SK-N-SH (cell line): Measurements from ENCODE around the gene TAMALIN. TPM values are rescaled to one million over a fixed set of nuclear protein-coding genes. Genes with fewer than 3 reads are reported as not detected.

Experiments used
- CTCF ChIA-PET: fragments of 300-600, 350-600 bp; formaldehyde crosslinking; extraction: SDS; loops from one replicate; lab custom pipeline; 2021; lab: Yijun Ruan, JAX
- POLR2A ChIA-PET: fragments of 350-600 bp; sonication (Branson Sonifier 250); formaldehyde crosslinking; extraction: SDS; loops from one replicate; lab custom pipeline; 2020; ENCODE audit warnings: antibody characterized with exemption, inconsistent platforms; lab: Yijun Ruan, JAX
- DNase-seq: peaks from one replicate; pipeline ENCODE4 v3.0.0; 2012
- H2AFZ ChIP-seq: fragments of 200-600 bp; sonication (generic); 2 replicates; pipeline ENCODE4 v1.8.1; 2016; ENCODE audit warnings: antibody characterized with exemption, mild to moderate bottlenecking, low read depth
- H3F3A ChIP-seq: fragments of 200-600 bp; sonication (generic); replicated peaks from 2 replicates; pipeline ENCODE3; 2016; ENCODE audit warnings: antibody characterized with exemption, mild to moderate bottlenecking; ENCODE audit not compliant: insufficient read depth
- H3K27ac ChIP-seq, 2 experiments: fragments of 200-500 bp in 1 of 2; fragments of 200-600 bp in 1 of 2; sonication (Bioruptor generic) in 1 of 2; sonication (generic), shearing (Covaris generic) in 1 of 2; 2 replicates each; pipeline versions ENCODE4 v1.5.1 to v1.6.1; 2014 to 2016; ENCODE audit warnings: low read depth in 2 of 2, inconsistent platforms in 1 of 2, low read length in 1 of 2, mild to moderate bottlenecking in 1 of 2, mixed read lengths in 1 of 2
- H3K27me3 ChIP-seq: fragments of 200-600 bp; sonication (generic), shearing (Covaris generic); 2 replicates; pipeline ENCODE4 v1.6.1; 2016; ENCODE audit warnings: mixed run types; ENCODE audit not compliant: insufficient read depth
- H3K36me3 ChIP-seq, 2 experiments: fragments of 200-500 bp in 1 of 2; fragments of 200-600 bp in 1 of 2; sonication (Bioruptor generic) in 1 of 2; sonication (generic) in 1 of 2; replicated peaks in 1 of 2; 2 replicates each; pipeline versions ENCODE3 to v1.5.1; 2014 to 2016; ENCODE audit warnings: low read length in 1 of 2, mild to moderate bottlenecking in 1 of 2; ENCODE audit not compliant: insufficient read depth in 2 of 2, control insufficient read depth in 1 of 2
- H3K4me1 ChIP-seq, 2 experiments: fragments of 200-500 bp in 1 of 2; fragments of 200-600 bp in 1 of 2; sonication (Bioruptor generic) in 1 of 2; sonication (generic), shearing (Covaris generic) in 1 of 2; 2 replicates each; pipeline versions ENCODE4 v1.5.1 to v1.6.1; 2014 to 2016; ENCODE audit warnings: low read depth in 1 of 2, low read length in 1 of 2, mixed run types in 1 of 2; ENCODE audit not compliant: insufficient read depth in 2 of 2, control insufficient read depth in 1 of 2
- H3K4me2 ChIP-seq: fragments of 200-600 bp; sonication (generic), shearing (Covaris generic); 2 replicates; pipeline ENCODE4 v1.6.1; 2017; ENCODE audit warnings: mixed run types
- H3K4me3 ChIP-seq, 2 experiments: fragments of 200-500 bp in 1 of 2; fragments of 200-600 bp in 1 of 2; sonication (Bioruptor generic) in 1 of 2; sonication (generic), shearing (Covaris generic) in 1 of 2; 2 replicates each; pipeline versions ENCODE4 v1.5.1 to v1.8.1; 2014 to 2016; ENCODE audit warnings: low read depth in 2 of 2, inconsistent platforms in 1 of 2, low read length in 1 of 2, mild to moderate bottlenecking in 1 of 2, mixed read lengths in 1 of 2, moderate library complexity in 1 of 2
- H3K79me2 ChIP-seq: fragments of 200-600 bp; sonication (generic); 2 replicates; pipeline ENCODE4 v1.8.1; 2017; ENCODE audit warnings: mild to moderate bottlenecking; ENCODE audit not compliant: insufficient read depth
- H3K9ac ChIP-seq: fragments of 200-600 bp; sonication (generic); 2 replicates; pipeline ENCODE4 v1.6.1; 2017; ENCODE audit warnings: mixed run types
- H3K9me2 ChIP-seq: fragments of 200-600 bp; sonication (generic); 2 replicates; pipeline ENCODE4 v1.6.1; 2017; ENCODE audit warnings: mixed run types
- H3K9me3 ChIP-seq: fragments of 200-600 bp; sonication (generic); 2 replicates; pipeline ENCODE4 v1.6.1; 2017; ENCODE audit warnings: mixed run types, mild to moderate bottlenecking, moderate library complexity
- H4K20me1 ChIP-seq: fragments of 200-600 bp; sonication (generic); 2 replicates; pipeline ENCODE4 v1.6.1; 2017; ENCODE audit warnings: mild to moderate bottlenecking, mixed run types; ENCODE audit not compliant: insufficient read depth
- CHD2 ChIP-seq: fragments of 150-350 bp; IDR thresholded peaks from 2 replicates; pipeline ENCODE4 v1.6.1; 2018; ENCODE audit warnings: low read length; ENCODE audit not compliant: partially characterized antibody
- EP300 ChIP-seq, 2 experiments: IDR thresholded peaks; 2 replicates each; pipeline versions ENCODE4 v1.4.0 to v1.6.1; 2012; ENCODE audit warnings: borderline replicate concordance in 1 of 2, low read depth in 1 of 2, low read length in 1 of 2
- FOSL2 ChIP-seq: IDR thresholded peaks from 2 replicates; pipeline ENCODE4 v1.4.0; 2012; ENCODE audit warnings: low read depth, mild to moderate bottlenecking, moderate library complexity, borderline replicate concordance
- JUND ChIP-seq: IDR thresholded peaks from 2 replicates; pipeline ENCODE4 v1.4.0; 2012
- MEF2A ChIP-seq: IDR thresholded peaks from 2 replicates; pipeline ENCODE4 v1.4.0; 2012; ENCODE audit warnings: low read depth, borderline replicate concordance
- MXI1 ChIP-seq: IDR thresholded peaks from 2 replicates; pipeline ENCODE4 v1.6.1; 2012; ENCODE audit warnings: mild to moderate bottlenecking, low read depth, low read length, improper control_type of control experiment
- RAD21 ChIP-seq: IDR thresholded peaks from 2 replicates; pipeline ENCODE4 v1.6.1; 2012; ENCODE audit warnings: mild to moderate bottlenecking, low read length
- RCOR1 ChIP-seq: fragments of 150-350 bp; IDR thresholded peaks from 2 replicates; pipeline ENCODE4 v1.6.1; 2017; ENCODE audit warnings: antibody characterized with exemption, low read length
- WGBS: methylation state at CpG from one replicate; pipeline ENCODE4 v1.1.6; 2017; ENCODE audit warnings: low lambda C conversion rate; 5-methylcytosine and 5-hydroxymethylcytosine counted together
- polyA plus RNA-seq, 3 experiments: library from polyadenylated mRNA; depleted of rRNA; stranded (reverse); fragments of >200 nt; gene quantifications; 2 replicates each; pipeline ENCODE4 v1.2.3, GENCODE V29; 2012
- TF ChIP-seq, protein P1 (sequence below): IDR thresholded peaks from 2 replicates; pipeline ENCODE4 v1.4.0; 2012; ENCODE audit warnings: low read depth, borderline replicate concordance

TAMALIN gene
- polyA plus RNA-seq, 1 of the 3 experiments (the other 2 are of a cell fraction), result 2.4 TPM

DNA sequence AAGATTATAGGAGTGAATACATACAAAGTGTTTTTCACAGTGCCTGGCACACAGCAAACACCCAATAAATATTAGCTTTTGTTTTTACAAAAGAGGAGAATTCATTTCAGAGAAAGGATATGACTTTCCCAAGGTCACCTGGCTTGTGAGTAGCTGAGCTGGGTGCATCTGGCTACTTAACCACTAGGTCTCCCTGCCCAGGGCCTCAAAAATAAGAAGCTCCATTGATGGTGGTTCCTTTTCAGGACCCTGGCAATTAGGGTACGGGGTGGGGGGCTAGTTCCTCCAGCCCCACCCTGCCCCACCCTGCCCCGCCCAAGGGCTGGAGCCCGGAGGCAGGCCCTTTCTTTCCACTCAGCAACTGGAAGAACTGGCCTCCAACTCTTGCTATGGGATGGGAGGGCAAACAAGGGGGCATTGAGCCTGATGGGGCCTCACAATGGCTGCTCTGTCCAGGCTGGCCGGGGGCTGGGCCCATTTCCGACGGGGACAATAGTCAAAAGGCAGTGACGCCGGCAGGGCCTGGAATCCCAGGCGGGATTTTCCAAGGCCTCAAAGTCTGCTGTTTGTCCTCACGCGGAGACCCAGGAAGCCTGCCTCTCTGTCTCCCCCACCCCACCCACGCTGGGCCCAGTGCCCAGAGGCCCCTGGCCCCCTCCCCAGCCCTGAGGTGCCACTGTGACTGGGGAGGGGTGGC is 54.9 kb downstream of the TAMALIN start:
- Histone ChIP-seq H3K4me2 (no peak overlapping the region), H4K20me1 (no peaks in the 10 kb centered on the region), H3K9ac (no peak overlapping the region), H3F3A (no peaks in the 10 kb centered on the region), H2AFZ (no peak overlapping the region), H3K36me3 (peaks cover 0 to 4% of the 10 kb centered on the region in 2 experiments), H3K27me3 (no peaks in the 10 kb centered on the region), H3K27ac (no peak overlapping the region; a peak in 1 of 4 replicates), H3K4me1 (peaks cover 0 to 30% of the 10 kb centered on the region in 2 experiments; a peak in 1 of 4 replicates), H3K9me2 (no peaks in the 10 kb centered on the region), H3K79me2 (no peaks in the 10 kb centered on the region), H3K9me3 (no peaks in the 10 kb centered on the region), H3K4me3 (no peak overlapping the region)
- ChIA-PET CTCF (interaction anchor here (1.0 to 15.6 kb wide), 8 partner anchors 7 to 68 kb away, joined by 3 to 279 read pairs (median 4); partner anchors contain the start of genes ATG101 and TAMALIN), POLR2A (interaction anchor here (1.5 kb wide), 1 partner anchor 29 kb away, joined by 5 read pairs; no protein-coding TSS in a partner anchor)
- WGBS, result 20% methylated on average over 2 of the region's 12 CpGs
- TF ChIP-seq RCOR1 (no peak), JUND (no peak), FOSL2 (no peak), EP300 (IDR thresholded peaks at IDR 0.05; ENCODE audit: borderline replicate concordance in 1 of 2, low read depth in 1 of 2, low read length in 1 of 2) (no peak), CHD2 (no peak)
- TF ChIP-seq, protein P1, sequence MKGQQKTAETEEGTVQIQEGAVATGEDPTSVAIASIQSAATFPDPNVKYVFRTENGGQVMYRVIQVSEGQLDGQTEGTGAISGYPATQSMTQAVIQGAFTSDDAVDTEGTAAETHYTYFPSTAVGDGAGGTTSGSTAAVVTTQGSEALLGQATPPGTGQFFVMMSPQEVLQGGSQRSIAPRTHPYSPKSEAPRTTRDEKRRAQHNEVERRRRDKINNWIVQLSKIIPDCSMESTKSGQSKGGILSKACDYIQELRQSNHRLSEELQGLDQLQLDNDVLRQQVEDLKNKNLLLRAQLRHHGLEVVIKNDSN, result no peak
- no peak for DNase-seq

DNA sequence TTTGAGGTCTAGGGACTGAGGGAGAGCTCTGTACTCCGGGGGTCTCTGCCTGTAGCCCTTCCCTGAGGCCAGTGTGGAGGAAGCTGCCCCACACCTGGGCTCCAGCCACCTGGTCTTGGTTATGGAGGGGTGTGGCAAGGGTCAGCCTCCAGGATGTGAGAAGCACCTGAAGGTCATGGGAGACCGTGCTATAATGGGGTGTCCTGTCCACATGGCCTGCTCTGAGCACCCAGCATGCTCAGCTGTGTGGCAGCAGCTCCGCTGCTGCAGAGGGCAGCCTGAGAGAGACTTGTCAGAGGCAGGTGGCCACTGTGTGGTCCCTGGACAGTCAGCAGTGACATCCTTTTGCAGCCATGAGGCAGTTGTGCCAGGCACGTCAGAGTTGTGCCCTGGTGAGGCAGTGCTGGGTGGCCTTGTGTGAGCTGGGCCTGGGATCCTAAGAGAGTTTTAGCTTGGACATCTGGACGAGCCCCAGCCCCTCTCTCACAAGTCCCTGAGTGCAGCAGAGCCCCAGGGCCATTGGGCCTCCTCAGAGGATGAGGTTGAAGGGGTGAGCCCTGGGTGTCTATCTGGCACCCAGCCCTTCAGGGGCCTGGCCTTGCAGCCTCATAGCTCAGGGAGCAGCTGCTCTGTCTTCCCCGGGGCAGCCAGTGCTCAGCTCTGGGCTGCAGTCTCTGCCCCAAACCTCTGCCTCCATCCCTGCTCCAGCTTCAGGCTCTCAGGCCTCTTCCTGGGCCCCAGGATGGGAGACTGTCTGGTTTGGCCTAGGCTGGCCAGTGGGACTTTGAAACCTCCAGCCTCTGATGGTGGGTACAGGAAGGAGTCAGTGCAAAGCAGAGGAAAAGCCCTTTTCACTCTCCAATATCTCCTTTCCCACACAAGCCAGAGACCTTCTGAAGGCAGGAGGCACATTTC is 55.7 kb downstream of the TAMALIN start:
- WGBS, result 62% methylated on average over 4 of the region's 6 CpGs
- POLR2A ChIA-PET, result interaction anchor here (0.5 to 1.5 kb wide), 5 partner anchors 12 to 44 kb away, joined by 3 to 5 read pairs (median 4); no protein-coding TSS in a partner anchor
- Histone ChIP-seq H3K9me2 (no peaks in the 10 kb centered on the region), H3K9ac (no peak overlapping the region), H3F3A (no peaks in the 10 kb centered on the region), H3K9me3 (no peaks in the 10 kb centered on the region), H3K79me2 (no peaks in the 10 kb centered on the region), H3K36me3 (peaks cover 0 to 4% of the 10 kb centered on the region in 2 experiments), H3K4me2 (no peak overlapping the region), H2AFZ (no peak overlapping the region), H4K20me1 (no peaks in the 10 kb centered on the region), H3K27ac (peak overlapping the region in 1 of 2 experiments; percentile 64; a peak in 1 of 4 replicates), H3K4me1 (peaks cover 0 to 24% of the 10 kb centered on the region in 2 experiments; a peak in 1 of 4 replicates), H3K27me3 (no peaks in the 10 kb centered on the region), H3K4me3 (no peak overlapping the region)
- peak; percentile 57 for DNase-seq
- CTCF ChIA-PET, result interaction anchor here (1.0 to 15.6 kb wide), 6 partner anchors 11 to 69 kb away, joined by 3 to 279 read pairs (median 4); partner anchors contain the start of gene TAMALIN
- TF ChIP-seq RAD21 (no peak), MXI1 (0 out of 2 replicates have a peak, but pooled peaks have one; percentile 20), MEF2A (no peak)
